Neural progenitor cell (in vitro differentiated cells): Measurements from ENCODE around the gene BGN. TPM values are rescaled to one million over a fixed set of nuclear protein-coding genes. Genes with fewer than 3 reads are reported as not detected.

ENCODE experiments used
- DNase-seq: peaks from one replicate; pipeline ENCODE4 v3.0.0-alpha.2; 2016; ENCODE audit warnings: low spot score
- H2AFZ ChIP-seq: fragments of 200-600 bp; sonication (generic); replicated peaks from 2 replicates; pipeline ENCODE4 v1.6.1; 2016; ENCODE audit warnings: antibody characterized with exemption
- H3F3A ChIP-seq: fragments of 200-600 bp; sonication (generic); 2 replicates; pipeline ENCODE4 v1.6.1; 2016; ENCODE audit warnings: antibody characterized with exemption, low read depth
- H3K27ac ChIP-seq: fragments of 200-600 bp; sonication (generic); 2 replicates; pipeline ENCODE4 v1.5.1; 2016; ENCODE audit warnings: mild to moderate bottlenecking
- H3K27me3 ChIP-seq: fragments of 200-600 bp; sonication (generic); 2 replicates; pipeline ENCODE4 v1.6.1; 2016; ENCODE audit warnings: mild to moderate bottlenecking, moderate library complexity
- H3K36me3 ChIP-seq: fragments of 200-600 bp; sonication (generic); 2 replicates; pipeline ENCODE4 v1.5.1; 2016
- H3K4me1 ChIP-seq: fragments of 200-600 bp; sonication (generic); 2 replicates; pipeline ENCODE4 v1.6.1; 2016; ENCODE audit warnings: mixed run types
- H3K4me2 ChIP-seq: fragments of 200-600 bp; sonication (generic); 2 replicates; pipeline ENCODE4 v1.6.1; 2016
- H3K4me3 ChIP-seq: fragments of 200-600 bp; sonication (generic); 2 replicates; pipeline ENCODE4 v1.5.1; 2016
- H3K79me2 ChIP-seq: fragments of 200-600 bp; sonication (generic); 2 replicates; pipeline ENCODE4 v1.6.1; 2016; ENCODE audit warnings: low read depth
- H3K9ac ChIP-seq: fragments of 200-600 bp; sonication (generic); 2 replicates; pipeline ENCODE4 v1.6.1; 2016
- H3K9me3 ChIP-seq: fragments of 200-600 bp; sonication (generic); 2 replicates; pipeline ENCODE4 v1.5.1; 2016; ENCODE audit warnings: low read depth
- H4K20me1 ChIP-seq: fragments of 200-600 bp; sonication (generic); 2 replicates; pipeline ENCODE4 v1.6.1; 2016; ENCODE audit warnings: low read depth
- H3K27ac Mint-ChIP-seq: 3 replicates; pipeline ENCODE4 v1.8.0; 2021; ENCODE audit warnings: mixed read lengths
- H3K27me3 Mint-ChIP-seq: 2 replicates; pipeline ENCODE4 v1.8.0; 2022; ENCODE audit warnings: low read depth, mild to moderate bottlenecking, inconsistent platforms, moderate library complexity, mixed read lengths; ENCODE audit not compliant: insufficient read depth
- H3K36me3 Mint-ChIP-seq: 3 replicates; pipeline ENCODE4 v1.8.0; 2021; ENCODE audit warnings: mixed read lengths
- H3K4me1 Mint-ChIP-seq: 3 replicates; pipeline ENCODE4 v1.8.0; 2021; ENCODE audit warnings: mixed read lengths
- H3K4me3 Mint-ChIP-seq: 3 replicates; pipeline ENCODE4 v1.8.0; 2021; ENCODE audit warnings: mild to moderate bottlenecking, moderate library complexity, mixed read lengths
- H3K9me3 Mint-ChIP-seq: 3 replicates; pipeline ENCODE4 v1.8.0; 2020; ENCODE audit warnings: mixed read lengths
- EZH2 ChIP-seq: fragments of 200-600 bp; sonication (generic); IDR thresholded peaks from 2 replicates; pipeline ENCODE4 v1.6.1; 2017; ENCODE audit warnings: antibody characterized with exemption, mild to moderate bottlenecking, moderate library complexity
- EZH2phosphoT487 ChIP-seq: fragments of 200-600 bp; sonication (generic); IDR thresholded peaks from 2 replicates; pipeline ENCODE4 v1.6.1; 2017; ENCODE audit warnings: antibody characterized with exemption
- total RNA-seq: library from RNA; depleted of rRNA; stranded (reverse); fragments of >200 nt; gene quantifications from 2 replicates; pipeline ENCODE4 v1.2.3, GENCODE V29; 2015; ENCODE audit warnings: low replicate concordance
- TF ChIP-seq, protein P1 (sequence below): fragments of 200-600 bp; sonication (generic); IDR thresholded peaks from 2 replicates; pipeline ENCODE4 v1.5.1; 2017; ENCODE audit warnings: antibody characterized with exemption, mild to moderate bottlenecking

BGN gene
- total RNA-seq, 1 donor from 2014 or later: not detected

DNA sequence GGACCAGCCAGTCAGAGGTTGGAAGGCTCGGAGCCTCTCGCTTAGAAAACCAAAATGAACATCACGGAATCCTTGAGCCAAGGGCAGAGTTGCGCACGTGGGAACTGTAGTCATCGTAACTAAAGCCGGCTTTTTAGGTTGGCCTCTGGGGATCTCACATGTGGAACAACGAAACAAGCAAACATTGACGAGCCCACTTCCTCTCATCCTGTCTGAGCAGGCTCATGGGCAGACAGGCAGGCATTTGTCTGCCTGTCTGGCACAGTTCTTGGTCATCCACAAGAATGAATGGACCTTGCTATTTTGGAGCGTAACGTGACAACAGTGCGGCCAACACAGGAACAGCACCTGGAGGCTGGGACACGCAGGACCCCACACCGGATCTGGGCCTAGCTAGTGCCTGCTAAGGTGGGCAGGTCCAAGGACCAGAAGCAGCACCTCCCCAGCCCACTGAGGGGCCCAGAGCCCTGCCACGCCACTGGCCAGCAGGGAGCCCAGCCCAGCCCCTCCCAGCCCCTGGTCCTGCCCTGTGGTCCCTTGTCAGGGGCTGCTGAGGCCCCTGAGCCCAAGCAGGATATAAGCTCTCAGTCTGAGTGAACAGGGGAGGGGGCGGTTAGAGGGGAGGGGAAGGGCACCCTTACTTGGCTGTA is 39.8 kb upstream of the BGN start:
- Histone ChIP-seq H3K4me1 (no peaks in the 10 kb centered on the region), H3K79me2 (no peaks in the 10 kb centered on the region), H4K20me1 (no peaks in the 10 kb centered on the region), H3K36me3 (no peaks in the 10 kb centered on the region), H3K9ac (no peak overlapping the region), H3K27me3 (no peaks in the 10 kb centered on the region), H2AFZ (no peak overlapping the region), H3K27ac (no peak overlapping the region), H3K4me2 (no peak overlapping the region), H3F3A (no peaks in the 10 kb centered on the region), H3K4me3 (no peak overlapping the region), H3K9me3 (no peaks in the 10 kb centered on the region)
- H3K27ac Mint-ChIP-seq: no peak overlapping the region
- H3K36me3 Mint-ChIP-seq: peaks cover 6% of the 10 kb centered on the region
- no peaks in the 10 kb centered on the region for H3K4me1 Mint-ChIP-seq
- H3K4me3 Mint-ChIP-seq: no peak overlapping the region
- TF ChIP-seq EZH2phosphoT487 (no peak), EZH2 (no peak)
- TF ChIP-seq, protein P1, sequence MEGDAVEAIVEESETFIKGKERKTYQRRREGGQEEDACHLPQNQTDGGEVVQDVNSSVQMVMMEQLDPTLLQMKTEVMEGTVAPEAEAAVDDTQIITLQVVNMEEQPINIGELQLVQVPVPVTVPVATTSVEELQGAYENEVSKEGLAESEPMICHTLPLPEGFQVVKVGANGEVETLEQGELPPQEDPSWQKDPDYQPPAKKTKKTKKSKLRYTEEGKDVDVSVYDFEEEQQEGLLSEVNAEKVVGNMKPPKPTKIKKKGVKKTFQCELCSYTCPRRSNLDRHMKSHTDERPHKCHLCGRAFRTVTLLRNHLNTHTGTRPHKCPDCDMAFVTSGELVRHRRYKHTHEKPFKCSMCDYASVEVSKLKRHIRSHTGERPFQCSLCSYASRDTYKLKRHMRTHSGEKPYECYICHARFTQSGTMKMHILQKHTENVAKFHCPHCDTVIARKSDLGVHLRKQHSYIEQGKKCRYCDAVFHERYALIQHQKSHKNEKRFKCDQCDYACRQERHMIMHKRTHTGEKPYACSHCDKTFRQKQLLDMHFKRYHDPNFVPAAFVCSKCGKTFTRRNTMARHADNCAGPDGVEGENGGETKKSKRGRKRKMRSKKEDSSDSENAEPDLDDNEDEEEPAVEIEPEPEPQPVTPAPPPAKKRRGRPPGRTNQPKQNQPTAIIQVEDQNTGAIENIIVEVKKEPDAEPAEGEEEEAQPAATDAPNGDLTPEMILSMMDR: no peak
- DNase-seq: no peak
- peaks cover 9% of the 10 kb centered on the region for H3K9me3 Mint-ChIP-seq
- H3K27me3 Mint-ChIP-seq: peaks cover 2% of the 10 kb centered on the region

DNA sequence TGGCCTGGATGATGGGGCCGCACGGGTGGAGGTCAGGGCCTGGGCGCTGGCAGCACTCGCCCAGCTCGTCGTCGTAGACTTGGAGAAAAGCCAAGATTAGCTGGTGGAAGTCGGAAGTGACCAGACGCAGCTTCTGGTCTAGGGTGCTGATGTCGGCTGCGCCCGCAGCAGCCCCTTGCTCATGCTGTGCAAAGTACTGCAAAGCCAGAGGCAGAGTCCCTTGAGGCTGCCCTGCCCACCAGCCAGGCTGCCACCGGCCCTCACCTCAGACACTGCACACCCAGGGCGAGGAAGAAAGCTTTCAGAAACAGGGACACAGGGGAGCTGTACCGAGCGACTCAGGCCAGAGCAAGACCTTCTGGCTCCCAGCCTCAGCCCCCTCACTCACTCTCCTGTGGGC is 39.2 kb upstream of the BGN start:
- no peak overlapping the region for H2AFZ ChIP-seq
- H3K36me3 ChIP-seq: no peaks in the 10 kb centered on the region
- H3K9ac ChIP-seq: no peak overlapping the region
- H3K4me1 ChIP-seq: no peaks in the 10 kb centered on the region
- Mint-ChIP-seq H3K36me3 (peaks cover 6% of the 10 kb centered on the region), H3K4me3 (no peak overlapping the region), H3K27me3 (peaks cover 2% of the 10 kb centered on the region), H3K9me3 (peaks cover 9% of the 10 kb centered on the region), H3K27ac (no peak overlapping the region), H3K4me1 (no peaks in the 10 kb centered on the region)
- no peaks in the 10 kb centered on the region for H3F3A ChIP-seq
- H3K79me2 ChIP-seq: no peaks in the 10 kb centered on the region
- no peak overlapping the region for H3K4me3 ChIP-seq
- H3K9me3 ChIP-seq: no peaks in the 10 kb centered on the region
- TF ChIP-seq EZH2 (no peak), EZH2phosphoT487 (no peak)
- TF ChIP-seq, protein P1: no peak
- H4K20me1 ChIP-seq: no peaks in the 10 kb centered on the region
- DNase-seq: no peak
- H3K27ac ChIP-seq: no peak overlapping the region
- H3K27me3 ChIP-seq: no peaks in the 10 kb centered on the region
- no peak overlapping the region for H3K4me2 ChIP-seq

DNA sequence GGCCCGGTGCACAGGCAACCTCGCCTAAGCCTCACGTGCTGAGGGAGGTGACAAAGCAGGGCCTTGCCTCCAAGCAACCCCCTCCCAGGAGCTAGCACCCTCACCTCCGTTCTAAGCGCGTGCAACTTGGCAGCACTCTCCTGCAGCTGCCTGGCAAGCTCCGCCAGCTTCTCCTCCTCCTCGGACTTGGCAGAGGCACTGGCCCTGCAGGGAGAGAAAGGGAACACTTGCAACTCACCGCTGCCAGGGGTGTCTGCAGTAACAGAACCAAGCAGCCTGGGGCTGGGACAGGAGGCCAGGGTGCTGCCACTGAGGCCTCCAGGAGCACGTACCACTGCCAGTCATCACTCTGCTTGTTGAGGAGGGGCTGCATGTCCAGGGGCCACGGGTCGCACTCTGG is 38.6 kb upstream of the BGN start:
- H3K9me3 Mint-ChIP-seq: peaks cover 9% of the 10 kb centered on the region

More for the DNA sequence above, 38.6 kb upstream of the BGN start:
- H3K4me1 ChIP-seq: no peaks in the 10 kb centered on the region
- H3K27me3 Mint-ChIP-seq: peaks cover 2% of the 10 kb centered on the region
- no peak overlapping the region for H3K27ac Mint-ChIP-seq
- no peak overlapping the region for H3K4me3 ChIP-seq
- H3K9me3 ChIP-seq: no peaks in the 10 kb centered on the region
- no peak for DNase-seq
- H2AFZ ChIP-seq: no peak overlapping the region
- no peak overlapping the region for H3K9ac ChIP-seq
- H3K27me3 ChIP-seq: no peaks in the 10 kb centered on the region
- H3F3A ChIP-seq: no peaks in the 10 kb centered on the region
- no peaks in the 10 kb centered on the region for H4K20me1 ChIP-seq
- H3K79me2 ChIP-seq: no peaks in the 10 kb centered on the region
- no peak overlapping the region for H3K4me2 ChIP-seq
- no peak overlapping the region for H3K4me3 Mint-ChIP-seq
- H3K4me1 Mint-ChIP-seq: no peaks in the 10 kb centered on the region
- TF ChIP-seq, protein P1: no peak
- TF ChIP-seq EZH2 (no peak), EZH2phosphoT487 (no peak)
- no peak overlapping the region for H3K27ac ChIP-seq
- no peaks in the 10 kb centered on the region for H3K36me3 ChIP-seq
- H3K36me3 Mint-ChIP-seq: peaks cover 6% of the 10 kb centered on the region
